ENCODE data around the gene SUCLG1.

The SUCLG1 gene

GRCh38 chr2:84460670-84461069 lies 1.6 kb upstream of the SUCLG1 start:
- no peak for DNase-seq

GRCh38 chr2:84459944-84460429 lies 907 bp upstream of the SUCLG1 start:
- peak; percentile 29 for DNase-seq

- peak; percentile 20 for DNase-seq
Measured at GRCh38 chr2:84458551-84459017, 496 bp downstream of the SUCLG1 start.

- no peak for DNase-seq
Measured at GRCh38 chr2:84457686-84458085, 1.4 kb downstream of the SUCLG1 start.

GRCh38 chr2:84456156-84456555 lies 2.9 kb downstream of the SUCLG1 start:
- no peak for DNase-seq

- no peak for DNase-seq
Measured at GRCh38 chr2:84454581-84454980, 4.5 kb downstream of the SUCLG1 start.

- no peak for DNase-seq
Measured at GRCh38 chr2:84452624-84453023, 6.5 kb downstream of the SUCLG1 start.

- DNase-seq, result no peak
Measured at GRCh38 chr2:84451579-84451978, 7.5 kb downstream of the SUCLG1 start.

GRCh38 chr2:84450288-84451227 lies 8.5 kb downstream of the SUCLG1 start:
- no peak for DNase-seq

- no peak for DNase-seq
Measured at GRCh38 chr2:84449711-84450110, 9.4 kb downstream of the SUCLG1 start.

GRCh38 chr2:84449055-84449454 lies 10.0 kb downstream of the SUCLG1 start:
- no peak for DNase-seq

- no peak for DNase-seq
Measured at GRCh38 chr2:84443477-84443876, 15.6 kb downstream of the SUCLG1 start.

- no peak for DNase-seq
Measured at GRCh38 chr2:84442888-84443287, 16.2 kb downstream of the SUCLG1 start.

GRCh38 chr2:84441505-84441904 lies 17.6 kb downstream of the SUCLG1 start:
- no peak for DNase-seq

- DNase-seq, result no peak
Measured at GRCh38 chr2:84441036-84441435, 18.0 kb downstream of the SUCLG1 start.

GRCh38 chr2:84435345-84436025 lies 23.6 kb downstream of the SUCLG1 start:
- no peak for DNase-seq

- DNase-seq, result no peak
Measured at GRCh38 chr2:84429328-84429727, 29.8 kb downstream of the SUCLG1 start.

- DNase-seq, result no peak
Measured at GRCh38 chr2:84427235-84428138, 31.6 kb downstream of the SUCLG1 start.

GRCh38 chr2:84425310-84425709 lies 33.8 kb downstream of the SUCLG1 start:
- DNase-seq, result no peak

- peak; percentile 14 for DNase-seq
Measured at GRCh38 chr2:84424152-84424551, 34.9 kb downstream of the SUCLG1 start.

GRCh38 chr2:84421791-84422190 lies 37.3 kb downstream of the SUCLG1 start:
- DNase-seq, result no peak

GRCh38 chr2:84421197-84421596 lies 37.9 kb downstream of the SUCLG1 start:
- DNase-seq, result no peak
